Small intestine (tissue), 7 donors: ENCODE results near the gene HPCA. TPM values are rescaled to one million over a fixed set of nuclear protein-coding genes. Genes with fewer than 3 reads are reported as not detected.
"Not testable (repeated sequence)": the region's sequence is repeated elsewhere in the genome, so short reads cannot be mapped to it uniquely, and the experiment has no call there.

Experiments used
- DNase-seq, 2 donors: peaks; one replicate each; pipeline versions ENCODE4 v3.0.0 to v3.0.0-alpha.2; 2013
- FAIRE-seq: peaks from 2 replicates; lab custom pipeline; 2012; peaks lifted over from hg19 to GRCh38; lab: Jason Lieb, UNC
- H3K27ac ChIP-seq, 3 donors: one replicate each; pipeline ENCODE4 v1.5.1; 2013; ENCODE audit warnings: low read length in 2 of 3, mild to moderate bottlenecking in 2 of 3, control low read depth in 1 of 3, inconsistent platforms in 1 of 3, low read depth in 1 of 3, moderate library complexity in 1 of 3
- H3K27me3 ChIP-seq, 3 donors: one replicate each; pipeline ENCODE4 v1.6.1; 2013; ENCODE audit warnings: low read length in 3 of 3, inconsistent platforms in 1 of 3; ENCODE audit not compliant: control insufficient read depth in 3 of 3, insufficient read depth in 3 of 3
- H3K36me3 ChIP-seq, 3 donors: one replicate each; pipeline ENCODE4 v1.6.1; 2013; ENCODE audit warnings: low read length in 3 of 3, inconsistent platforms in 1 of 3, low read depth in 1 of 3, mild to moderate bottlenecking in 1 of 3, moderate library complexity in 1 of 3; ENCODE audit not compliant: control insufficient read depth in 3 of 3, insufficient read depth in 2 of 3
- H3K4me1 ChIP-seq, 3 donors: one replicate each; pipeline ENCODE4 v1.6.1; 2013; ENCODE audit warnings: low read length in 2 of 3, inconsistent platforms in 1 of 3, low read depth in 1 of 3, mild to moderate bottlenecking in 1 of 3, moderate library complexity in 1 of 3; ENCODE audit not compliant: control insufficient read depth in 3 of 3, insufficient read depth in 2 of 3
- H3K4me3 ChIP-seq, 3 donors: one replicate each; pipeline ENCODE4 v1.5.1; 2013; ENCODE audit warnings: low read length in 3 of 3, control low read depth in 1 of 3, inconsistent platforms in 1 of 3, low read depth in 1 of 3, mild to moderate bottlenecking in 1 of 3, moderate library complexity in 1 of 3
- H3K9me3 ChIP-seq, 2 donors: one replicate each; pipeline ENCODE4 v1.6.1; 2013; ENCODE audit warnings: low read depth in 1 of 2, low read length in 1 of 2; ENCODE audit not compliant: control insufficient read depth in 2 of 2, insufficient read depth in 1 of 2
- WGBS, 3 donors: extraction: QIAGEN DNeasy Blood & Tissue Kit; methylation state at CpG; one replicate each; pipeline ENCODE4 v1.1.7; 2013; 5-methylcytosine and 5-hydroxymethylcytosine counted together
- polyA plus RNA-seq, 4 donors: library from polyadenylated mRNA; stranded (reverse) in 3 of 4; unstranded in 1 of 4; fragments of 200-250 nt in 3 of 4; fragments of 120-200 nt in 1 of 4; gene quantifications; one replicate each; pipeline versions ENCODE4 v1.2.1 to v1.2.3, GENCODE V29; 2013
- donor health status: healthy with polysubstance abuse.
- donor health status: control.
- donor health status: control.
- donor health status: Bipolar disorder and iron deficiency.
- donor health status: healthy.

Gene HPCA
- polyA plus RNA-seq, 4 donors: 0.96 to 2.9 (median 1.6) TPM; not detected in 1

GRCh38 chr1:32900956-32901822, 14.9 kb downstream of the HPCA start, which contains the start of gene TMEM54:
Gene TMEM54, minus strand, starts transcription at chr1:32901389. Its CDS starts 151 bp downstream, at chr1:32901238.
- DNase-seq (peak; percentile 77 to 87), FAIRE-seq (no peak)
- no peaks in the 10 kb centered on the region for H3K9me3 ChIP-seq
- H3K36me3 ChIP-seq: peaks cover 0 to 15% (median 0%) of the 10 kb centered on the region in 3 donors
- H3K27ac ChIP-seq: peak within 1 kb of the TSS; percentile 39 to 95 (median 87)
- H3K4me1 ChIP-seq: peaks cover 0 to 26% (median 6%) of the 10 kb centered on the region in 3 donors
- peak within 1 kb of the TSS; percentile 66 to 78 (median 73) for H3K4me3 ChIP-seq
- H3K27me3 ChIP-seq: peaks cover 0 to 7% (median 3%) of the 10 kb centered on the region in 3 donors
- 1% methylated on average over 49 to 92 of the region's 92 CpGs for WGBS, 3 donors

DNA sequence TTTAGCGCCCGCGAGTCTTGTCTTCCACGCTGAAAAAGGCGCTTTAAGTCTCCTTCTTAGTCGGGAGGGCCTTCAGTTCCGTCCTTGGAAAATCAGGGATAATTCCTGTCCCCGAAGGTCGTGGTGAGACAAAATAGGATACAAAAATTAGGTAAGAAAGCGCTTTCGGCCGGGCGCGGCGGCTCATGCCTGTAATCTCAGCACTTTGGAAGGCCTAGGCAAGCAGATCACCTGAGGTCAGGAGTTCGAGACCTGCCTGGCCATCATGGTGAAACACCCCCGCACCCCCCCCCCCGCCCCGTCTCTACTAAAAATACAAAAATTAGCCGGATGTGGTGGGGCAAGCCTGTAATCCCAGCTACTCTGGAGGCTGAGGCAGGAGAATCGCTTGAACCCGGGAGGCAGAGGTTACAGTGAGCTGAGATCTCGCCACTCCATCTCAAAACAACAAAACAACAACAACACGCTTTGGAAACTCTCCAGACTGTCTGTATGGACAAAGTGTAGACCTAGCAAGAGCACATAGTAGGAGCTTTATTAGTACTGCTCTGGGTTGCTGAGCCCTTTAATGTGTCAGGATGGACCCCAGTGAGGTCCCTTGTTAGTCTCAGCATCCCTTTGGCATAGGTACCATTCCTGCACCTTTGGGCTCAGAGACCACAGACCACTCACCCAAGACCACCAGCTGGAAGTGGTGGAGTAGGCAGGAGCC, 15.7 kb downstream of the HPCA start:
- 23 to 39% (median 35%) methylated on average over 22 to 24 of the region's 24 CpGs for WGBS, 3 donors
- FAIRE-seq (no peak), DNase-seq (no peak)
- Histone ChIP-seq H3K9me3 (no peaks in the 10 kb centered on the region), H3K27me3 (peaks cover 0 to 7% (median 3%) of the 10 kb centered on the region in 3 donors), H3K4me1 (peaks cover 0 to 32% (median 6%) of the 10 kb centered on the region in 3 donors), H3K36me3 (peaks cover 0 to 13% (median 0%) of the 10 kb centered on the region in 3 donors), H3K4me3 (peak overlapping the region; percentile 66 to 78 (median 73)), H3K27ac (peak overlapping the region; percentile 39 to 95 (median 87))

- 72 to 79% (median 76%) methylated on average over 6 of the region's 6 CpGs for WGBS, 3 donors
- H3K4me1 ChIP-seq: peaks cover 4 to 37% (median 8%) of the 10 kb centered on the region in 3 donors
- H3K27me3 ChIP-seq: peaks cover 0 to 7% (median 3%) of the 10 kb centered on the region in 3 donors
- no peak for FAIRE-seq
- H3K27ac ChIP-seq: peak overlapping the region in 1 of 3 donors; percentile 64
- no peak for DNase-seq
- H3K4me3 ChIP-seq: no peak overlapping the region
- peaks cover 0 to 10% (median 0%) of the 10 kb centered on the region in 3 donors for H3K36me3 ChIP-seq
- H3K9me3 ChIP-seq: no peaks in the 10 kb centered on the region
Observed at GRCh38 chr1:32902535-32902920, 16.2 kb downstream of the HPCA start.

DNA sequence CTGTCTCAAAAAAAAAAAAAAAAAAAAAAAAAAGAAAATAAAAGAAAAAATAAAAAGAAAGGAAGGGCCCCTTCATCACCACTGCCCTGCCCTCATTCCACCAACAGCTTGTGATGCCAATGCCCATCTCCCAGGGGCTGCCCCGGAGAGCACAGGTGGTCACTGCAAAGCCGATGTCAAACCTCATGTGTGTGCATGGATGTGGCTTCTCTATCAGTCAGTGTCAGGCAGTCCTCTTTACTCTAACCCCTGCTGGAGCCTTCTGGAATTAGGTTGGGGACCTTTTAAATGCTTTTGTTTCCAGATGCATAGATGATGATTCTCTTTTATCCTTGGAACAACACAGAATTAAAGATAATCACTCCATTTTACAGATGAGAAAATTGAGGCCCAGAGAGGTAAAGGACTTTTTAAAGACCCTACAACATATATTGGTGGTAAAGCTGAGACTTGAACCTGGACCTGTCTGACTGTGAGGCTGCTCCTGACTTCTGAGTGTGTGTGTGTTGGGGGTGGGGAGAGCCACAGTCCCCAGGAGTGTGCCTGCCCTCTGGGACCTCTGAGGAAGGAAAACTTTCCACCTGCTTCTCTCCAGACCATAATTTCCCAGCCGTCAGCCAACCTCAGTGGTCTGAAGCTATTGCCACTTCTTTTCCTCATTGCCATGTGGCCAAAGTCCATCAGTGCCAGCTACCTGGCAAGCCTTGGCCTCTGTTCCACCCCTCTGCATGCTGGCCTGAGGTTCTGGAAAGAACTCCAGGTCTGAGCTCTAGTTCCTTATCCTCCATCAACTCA, 17.9 kb downstream of the HPCA start:
- DNase-seq: peak; percentile 85 to 99
- H3K4me1 ChIP-seq: peaks cover 4 to 37% (median 8%) of the 10 kb centered on the region in 3 donors
- FAIRE-seq: no peak
- H3K27ac ChIP-seq: peak overlapping the region; percentile 68 to 92 (median 81)
- no peak overlapping the region for H3K4me3 ChIP-seq
- H3K36me3 ChIP-seq: no peaks in the 10 kb centered on the region
- 30 to 60% (median 60%) methylated on average over 3 of the region's 3 CpGs for WGBS, 3 donors
- H3K27me3 ChIP-seq: peaks cover 0 to 7% (median 3%) of the 10 kb centered on the region in 3 donors
- no peaks in the 10 kb centered on the region for H3K9me3 ChIP-seq

DNA sequence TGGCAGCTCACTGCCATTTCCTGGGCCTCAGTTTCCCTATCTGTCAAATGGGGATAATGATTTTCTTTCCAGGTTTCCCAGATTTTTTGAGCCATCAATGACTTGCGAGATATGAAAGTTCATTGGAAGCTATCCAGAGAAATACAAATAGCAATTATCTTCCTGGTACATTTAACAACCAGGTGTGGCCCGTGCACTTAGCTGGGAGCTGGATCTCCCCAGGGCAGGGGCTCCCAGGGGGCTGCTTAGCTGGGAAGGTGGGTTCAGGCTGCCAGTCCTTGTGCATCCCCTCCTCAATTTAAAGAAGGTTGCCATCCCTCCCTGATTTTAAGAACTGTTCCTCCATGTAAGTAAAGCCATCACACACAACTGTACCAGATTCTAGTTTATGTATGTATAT, 18.5 kb downstream of the HPCA start:
- FAIRE-seq: no peak
- Histone ChIP-seq H3K36me3 (no peaks in the 10 kb centered on the region), H3K27ac (peak overlapping the region; percentile 68 to 92 (median 81)), H3K4me3 (no peak overlapping the region), H3K9me3 (no peaks in the 10 kb centered on the region), H3K4me1 (peaks cover 4 to 37% (median 8%) of the 10 kb centered on the region in 3 donors), H3K27me3 (peaks cover 0 to 7% (median 3%) of the 10 kb centered on the region in 3 donors)
- no peak for DNase-seq
- 13 to 64% (median 44%) methylated on average over 2 of the region's 2 CpGs for WGBS, 3 donors

DNA sequence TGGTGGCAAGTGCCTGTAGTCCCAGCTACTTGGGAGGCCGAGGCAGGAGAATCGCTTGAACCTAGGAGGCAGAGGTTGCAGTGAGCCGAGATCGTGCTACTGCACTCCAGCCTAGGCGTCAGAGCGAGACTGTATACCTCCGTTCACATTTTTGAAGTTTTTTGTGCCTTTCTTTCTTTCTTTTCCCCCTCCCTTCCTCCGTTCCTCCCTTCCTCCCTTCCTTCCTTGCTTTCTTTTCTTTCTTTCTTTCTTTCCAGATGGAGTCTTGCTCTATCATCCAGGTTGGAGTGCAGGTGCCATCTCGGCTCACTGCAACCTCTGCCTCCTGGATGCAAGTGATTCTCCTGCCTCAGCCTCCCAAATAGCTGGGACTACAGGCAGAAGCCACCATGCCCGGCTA, 19.3 kb downstream of the HPCA start:
- peaks cover 4 to 34% (median 8%) of the 10 kb centered on the region in 3 donors for H3K4me1 ChIP-seq
- not testable (repeated sequence) for DNase-seq, FAIRE-seq, H3K9me3 ChIP-seq, H3K27me3 ChIP-seq, H3K4me3 ChIP-seq, H3K36me3 ChIP-seq
- WGBS, 3 donors: 78 to 83% (median 81%) methylated on average over 10 of the region's 10 CpGs
- peak overlapping the region in 2 of 3 donors; percentile 17 to 32 for H3K27ac ChIP-seq

DNA sequence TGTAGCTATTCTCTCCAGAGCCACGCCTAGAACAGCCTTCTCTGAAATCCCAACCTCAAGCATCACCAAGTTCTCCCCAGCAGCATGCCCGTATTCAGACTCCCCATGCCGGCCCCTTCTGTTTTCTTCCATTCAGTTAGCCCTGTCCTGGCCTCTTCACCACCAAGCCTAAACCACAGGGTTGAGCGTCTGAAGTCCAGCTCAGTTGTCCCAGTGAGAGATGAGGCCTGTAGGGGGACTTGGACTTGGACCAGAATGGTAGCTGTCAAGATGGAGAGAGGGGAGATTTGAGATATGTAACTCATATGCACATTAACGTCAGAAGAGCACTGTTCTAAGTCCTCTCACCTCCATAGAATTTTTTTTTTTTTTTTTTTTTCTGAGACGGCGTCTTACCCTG, 20.4 kb downstream of the HPCA start:
- peak overlapping the region in 1 of 3 donors; percentile 48 for H3K27ac ChIP-seq
- FAIRE-seq: no peak
- H3K4me3 ChIP-seq: no peak overlapping the region
- peaks cover 0 to 3% (median 0%) of the 10 kb centered on the region in 3 donors for H3K27me3 ChIP-seq
- peaks cover 4 to 30% (median 8%) of the 10 kb centered on the region in 3 donors for H3K4me1 ChIP-seq
- WGBS, 3 donors: 77 to 84% (median 80%) methylated on average over 7 of the region's 7 CpGs
- peak in 1 of 2 donors; percentile 73 for DNase-seq
- no peaks in the 10 kb centered on the region for H3K36me3 ChIP-seq
- H3K9me3 ChIP-seq: no peaks in the 10 kb centered on the region
